NCI-H187 (cell line): Measurements from ENCODE around the gene GPR87.

Experiments
- DNase-seq, 2 experiments: peaks; one replicate each; lab custom pipeline; 2025; lab: John Stamatoyannopoulos, UW

GPR87 gene

GRCh38 chr3:151282921-151283320 lies 33.7 kb downstream of the GPR87 start:
- DNase-seq: no peak

- no peak for DNase-seq
These were observed 34.8 kb downstream of the GPR87 start for GRCh38 chr3:151281671-151282324.

- DNase-seq: no peak
These were observed 38.4 kb downstream of the GPR87 start, which contains the start of gene P2RY14 for GRCh38 chr3:151278230-151278629. TSS of gene P2RY14 (minus strand) at chr3:151278542. CDS start at chr3:151214316, 64,226 bp downstream.

- no peak for DNase-seq
These were observed 40.0 kb downstream of the GPR87 start for GRCh38 chr3:151276687-151277042.

- DNase-seq: no peak
These were observed 40.5 kb downstream of the GPR87 start for GRCh38 chr3:151276038-151276686.

- DNase-seq: no peak
These were observed 41.5 kb downstream of the GPR87 start for GRCh38 chr3:151275091-151275490.

GRCh38 chr3:151269631-151270030 lies 47.0 kb downstream of the GPR87 start:
- no peak for DNase-seq

- DNase-seq: no peak
These were observed 48.1 kb downstream of the GPR87 start for GRCh38 chr3:151268267-151269235.

- no peak for DNase-seq
These were observed 49.6 kb downstream of the GPR87 start for GRCh38 chr3:151267066-151267465.

- no peak for DNase-seq
These were observed 50.8 kb downstream of the GPR87 start for GRCh38 chr3:151265866-151266265.

GRCh38 chr3:151265166-151265565 lies 51.5 kb downstream of the GPR87 start:
- DNase-seq: no peak

GRCh38 chr3:151264605-151265004 lies 52.0 kb downstream of the GPR87 start:
- no peak for DNase-seq

- DNase-seq: no peak
These were observed 53.6 kb downstream of the GPR87 start for GRCh38 chr3:151262871-151263525.

- DNase-seq: no peak
These were observed 57.0 kb downstream of the GPR87 start for GRCh38 chr3:151259664-151260063.

- DNase-seq: no peak
These were observed 59.9 kb downstream of the GPR87 start for GRCh38 chr3:151256749-151257148.

GRCh38 chr3:151248772-151249337 lies 67.8 kb downstream of the GPR87 start:
- no peak for DNase-seq
